LNCaP clone FGC (cell line): ENCODE measurements around the gene TMEM184B.
"Not testable (repeated sequence)": the region's sequence is repeated elsewhere in the genome, so short reads cannot be mapped to it uniquely, and the experiment has no call there.

ENCODE experiments used
- DNase-seq: peaks from one replicate; pipeline ENCODE4 v3.0.0-alpha.2; 2011; ENCODE audit warnings: low read depth
- H3K4me3 ChIP-seq: 2 replicates; pipeline ENCODE4 v1.5.1; 2011; ENCODE audit warnings: mild to moderate bottlenecking, low read depth, low read length, control low read depth
- CTCF ChIP-seq: IDR thresholded peaks from 2 replicates; pipeline ENCODE4 v1.5.1; 2012; ENCODE audit warnings: mild to moderate bottlenecking; ENCODE audit not compliant: control insufficient read depth, insufficient read depth; ENCODE audit errors: extremely low read depth

TMEM184B gene

GRCh38 chr22:38239101-38239761, 33.6 kb downstream of the TMEM184B start:
- no peak for DNase-seq
- no peak overlapping the region for H3K4me3 ChIP-seq
- TF ChIP-seq CTCF: no peak

- no peak overlapping the region for H3K4me3 ChIP-seq
- TF ChIP-seq CTCF: no peak
- DNase-seq: no peak
Measured at GRCh38 chr22:38238519-38239071, 34.2 kb downstream of the TMEM184B start.

DNA sequence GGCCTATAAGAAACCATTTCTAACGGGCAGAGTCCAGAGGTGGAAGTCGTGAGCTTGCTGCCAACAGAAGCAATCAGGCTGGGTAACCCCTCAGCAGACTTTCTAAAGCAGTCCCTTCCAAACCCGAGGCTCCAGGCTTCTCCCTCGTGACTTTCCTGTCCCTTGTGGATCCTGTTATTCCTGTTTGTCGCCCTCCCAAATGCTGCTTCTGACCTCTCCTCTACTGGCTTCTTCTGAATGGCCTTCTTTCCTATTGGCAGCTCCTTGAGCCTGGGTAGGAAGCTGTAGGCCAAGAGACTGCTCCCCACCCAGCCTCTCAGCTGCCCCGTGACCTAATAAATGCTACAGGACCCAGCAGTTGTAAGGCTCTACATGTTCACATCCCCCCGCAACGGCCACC, 36.0 kb downstream of the TMEM184B start:
- DNase-seq: peak; percentile 89
- no peak overlapping the region for H3K4me3 ChIP-seq
- TF ChIP-seq CTCF: no peak

DNA sequence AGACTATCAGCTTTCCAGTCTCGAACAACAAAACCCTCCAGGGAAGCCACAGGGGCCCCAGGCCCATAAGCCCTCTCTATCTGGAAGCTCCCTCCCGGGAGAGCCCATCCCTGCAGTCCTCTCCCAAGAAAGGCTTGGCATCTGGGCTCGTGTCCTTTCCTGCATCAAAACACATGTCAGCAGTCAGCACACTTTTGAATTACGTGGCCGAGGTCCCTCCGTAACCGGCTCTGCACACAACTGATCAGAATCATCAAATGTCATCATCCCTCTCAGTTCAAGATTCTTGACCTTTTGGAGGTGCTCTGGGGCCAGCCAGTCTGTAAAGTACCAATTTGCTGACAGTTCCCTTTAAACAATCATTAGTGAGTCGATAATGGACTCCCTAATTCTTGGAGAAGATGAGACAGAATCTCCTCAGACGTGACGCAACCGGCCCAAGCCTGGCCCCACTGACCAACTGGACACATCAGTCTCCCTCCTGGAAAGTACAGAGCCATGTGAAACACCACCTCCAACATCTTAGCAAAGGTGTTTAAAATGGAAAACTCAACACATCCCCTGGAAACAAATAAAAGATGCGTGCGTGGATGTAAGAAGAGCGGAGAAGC, 37.5 kb downstream of the TMEM184B start:
- no peak for TF ChIP-seq CTCF
- no peak overlapping the region for H3K4me3 ChIP-seq
- DNase-seq: no peak

DNA sequence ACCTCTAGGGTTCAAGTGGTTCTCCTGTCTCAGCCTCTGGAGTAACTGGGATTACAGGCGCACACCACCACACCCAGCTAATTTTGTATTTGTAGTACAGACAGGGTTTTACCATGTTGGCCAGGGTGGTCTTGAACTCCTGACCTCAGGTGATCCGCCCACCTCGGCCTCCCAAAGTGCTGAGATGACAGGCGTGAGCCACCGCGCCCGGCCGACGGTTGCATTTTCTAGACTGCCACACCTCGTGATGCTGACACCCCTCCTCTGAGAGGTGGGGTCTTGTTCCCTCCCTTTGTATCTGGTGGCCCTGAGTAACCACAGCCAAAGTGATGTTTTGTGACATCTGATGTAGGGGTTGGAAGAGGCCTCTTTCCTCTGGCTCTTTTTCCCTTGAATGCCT, 39.0 kb downstream of the TMEM184B start:
- not testable (repeated sequence) for DNase-seq, H3K4me3 ChIP-seq

- DNase-seq: no peak
- no peak overlapping the region for H3K4me3 ChIP-seq
- no peak for TF ChIP-seq CTCF
Measured at GRCh38 chr22:38233427-38233826, 39.4 kb downstream of the TMEM184B start.

- no peak for DNase-seq
- TF ChIP-seq CTCF: no peak
Measured at GRCh38 chr22:38232196-38232595, 40.6 kb downstream of the TMEM184B start.

More at GRCh38 chr22:38232196-38232595, 40.6 kb downstream of the TMEM184B start:
- no peak overlapping the region for H3K4me3 ChIP-seq
